Measurements from ENCODE around the gene ATRNL1. TPM values are rescaled to one million over a fixed set of nuclear protein-coding genes. Genes with fewer than 3 reads are reported as not detected.
A peak's percentile ranks its signal among the peaks of the same experiment; 100 is the strongest.
"Not testable (repeated sequence)": the region's sequence is repeated elsewhere in the genome, so short reads cannot be mapped to it uniquely, and the experiment has no call there.

The ATRNL1 gene
- polyA plus RNA-seq, 2 of the 4 experiments (the other 2 are of a cell fraction), result 0.13 to 0.34 TPM

GRCh38 chr10:115744089-115744488 is 650.9 kb downstream of the ATRNL1 start:
- no peak overlapping the region for H3K4me2 ChIP-seq
- WGBS (ENCODE audit: missing lambda C conversion rate), result 58% methylated on average over 1 of the region's 1 CpG
- ChIA-PET CTCF (no interaction called here), POLR2A (no interaction called here)
- H3K4me1 ChIP-seq, result no peaks in the 10 kb centered on the region
- TF ChIP-seq PBX3 (IDR thresholded peaks at IDR 0.05), result no peak
- no peak for TF ChIP-seq EHMT2 (IDR thresholded peaks at IDR 0.05; ENCODE audit: low read depth)
- no peak for TF ChIP-seq RNF2 (IDR thresholded peaks at IDR 0.05; ENCODE audit: borderline replicate concordance, low read depth)
- FAIRE-seq (no peak), ATAC-seq (no peak), DNase-seq (ENCODE audit: low read depth in 1 of 2, low spot score in 1 of 2) (no peak)
- no peak overlapping the region for H3K27ac ChIP-seq
- 0 out of 3 replicates have a peak, but pooled peaks cover 2% of the 10 kb centered on the region for H3K9me3 ChIP-seq
- no peak overlapping the region for H3K4me3 ChIP-seq

- peak in 1 of 2 experiments; percentile 3 for DNase-seq (ENCODE audit: low read depth in 1 of 2, low spot score in 1 of 2)
- Histone ChIP-seq H3K27ac (no peak overlapping the region), H3K4me3 (no peak overlapping the region), H3K4me2 (no peak overlapping the region), H3K9me3 (0 out of 3 replicates have a peak, but pooled peaks cover 2% of the 10 kb centered on the region), H3K4me1 (no peaks in the 10 kb centered on the region)
- TF ChIP-seq ZC3H11A (IDR thresholded peaks at IDR 0.05) (no peak), PHF8 (IDR thresholded peaks at IDR 0.05; ENCODE audit: borderline replicate concordance, low read depth) (no peak), JUNB (IDR thresholded peaks at IDR 0.05) (no peak), MAFK (IDR thresholded peaks at IDR 0.05; ENCODE audit: partially characterized antibody) (peak; percentile 90), BHLHE40 (IDR thresholded peaks at IDR 0.05; ENCODE audit: low read depth, low read length) (no peak), NFE2L2 (conservative IDR thresholded peaks at IDR 0.05; ENCODE audit: low read length) (peak; percentile 64), GATA3 (IDR thresholded peaks at IDR 0.05; ENCODE audit: borderline replicate concordance) (no peak), HES2 (IDR thresholded peaks at IDR 0.05) (no peak)
- no peak for FAIRE-seq
- WGBS (ENCODE audit: missing lambda C conversion rate), result 19% methylated on average over 2 of the region's 2 CpGs
- ChIA-PET CTCF (no interaction called here), POLR2A (no interaction called here)
- no peak for ATAC-seq
These were observed 652.8 kb downstream of the ATRNL1 start for GRCh38 chr10:115745943-115746342.

- WGBS (ENCODE audit: missing lambda C conversion rate), result 34% methylated on average over 2 of the region's 2 CpGs
- TF ChIP-seq RARB (CRISPR knock-in tag; IDR thresholded peaks at IDR 0.05) (no peak), JUN (IDR thresholded peaks at IDR 0.05) (no peak), NPAS2 (CRISPR knock-in tag; IDR thresholded peaks at IDR 0.05; ENCODE audit: borderline replicate concordance) (no peak), HEYL (CRISPR knock-in tag; IDR thresholded peaks at IDR 0.05) (no peak), E2F6 (IDR thresholded peaks at IDR 0.05; ENCODE audit: borderline replicate concordance, low read depth) (no peak), PHF8 (IDR thresholded peaks at IDR 0.05; ENCODE audit: borderline replicate concordance, low read depth) (no peak), CHD4 (IDR thresholded peaks at IDR 0.05; ENCODE audit: borderline replicate concordance) (no peak), CTCF (IDR thresholded peaks at IDR 0.05) (no peak), PBX3 (IDR thresholded peaks at IDR 0.05) (no peak), POLR2AphosphoS2 (conservative IDR thresholded peaks at IDR 0.05; ENCODE audit: low read length) (no peak), KDM5A (IDR thresholded peaks at IDR 0.05) (no peak), KDM1A (IDR thresholded peaks at IDR 0.05; ENCODE audit: low read depth) (no peak), MAZ (IDR thresholded peaks at IDR 0.05; ENCODE audit: borderline replicate concordance, low read depth, low read length) (no peak), BHLHE40 (IDR thresholded peaks at IDR 0.05; ENCODE audit: low read depth, low read length) (no peak), HOXB13 (CRISPR knock-in tag; IDR thresholded peaks at IDR 0.05; ENCODE audit: low read depth) (no peak), NFE2L2 (conservative IDR thresholded peaks at IDR 0.05; ENCODE audit: low read length) (no peak), HOXB5 (CRISPR knock-in tag; IDR thresholded peaks at IDR 0.05) (no peak)
- no peak overlapping the region for H3K27ac ChIP-seq
- 0 out of 3 replicates have a peak, but pooled peaks cover 2% of the 10 kb centered on the region for H3K9me3 ChIP-seq
- ChIA-PET POLR2A (no interaction called here), CTCF (no interaction called here)
- no peaks in the 10 kb centered on the region for H3K4me1 ChIP-seq
- H3K4me3 ChIP-seq, result no peak overlapping the region
- no peak for DNase-seq (ENCODE audit: low read depth in 1 of 2, low spot score in 1 of 2)
- no peak for ATAC-seq
- no peak for FAIRE-seq
- H3K4me2 ChIP-seq, result no peak overlapping the region
These were observed 654.6 kb downstream of the ATRNL1 start for GRCh38 chr10:115747811-115748210.

- POLR2A ChIA-PET; CTCF ChIA-PET; H3K4me1 ChIP-seq; ATAC-seq; H3K27ac ChIP-seq; H3K4me3 ChIP-seq; DNase-seq (ENCODE audit: low read depth in 1 of 2, low spot score in 1 of 2); H3K9me3 ChIP-seq; H3K4me2 ChIP-seq; FAIRE-seq: not testable (repeated sequence)
- 45% methylated on average over 7 of the region's 8 CpGs for WGBS (ENCODE audit: missing lambda C conversion rate)
These were observed 665.3 kb downstream of the ATRNL1 start for GRCh38 chr10:115758488-115758887.

All from A549 (cell line).